Trophoblast cell (in vitro differentiated cells and primary cell): ENCODE results near the gene LRRC7.
"Not testable (repeated sequence)": the region's sequence is repeated elsewhere in the genome, so short reads cannot be mapped to it uniquely, and the experiment has no call there.

ENCODE experiments used
- DNase-seq, 2 donors: peaks; one replicate each; pipeline ENCODE4 v3.0.0-alpha.2; 2016
- H2AFZ ChIP-seq: 2 replicates; pipeline ENCODE4 v1.6.1; 2013; ENCODE audit warnings: low read length, moderate library complexity, mild to moderate bottlenecking; ENCODE audit not compliant: insufficient read depth, poor library complexity
- H2AK5ac ChIP-seq: 2 replicates; pipeline ENCODE4 v1.6.1; 2013; ENCODE audit warnings: mild to moderate bottlenecking, low read length
- H2BK120ac ChIP-seq: 2 replicates; pipeline ENCODE4 v1.6.1; 2013; ENCODE audit warnings: low read length, mild to moderate bottlenecking, moderate library complexity; ENCODE audit not compliant: insufficient read depth, poor library complexity
- H2BK12ac ChIP-seq: 2 replicates; pipeline ENCODE4 v1.6.1; 2013; ENCODE audit warnings: mild to moderate bottlenecking, low read length, moderate library complexity
- H2BK5ac ChIP-seq: 2 replicates; pipeline ENCODE4 v1.6.1; 2013; ENCODE audit warnings: low read length, low read depth, moderate library complexity, mild to moderate bottlenecking; ENCODE audit not compliant: poor library complexity
- H3K14ac ChIP-seq: 2 replicates; pipeline ENCODE4 v1.6.1; 2013; ENCODE audit warnings: mild to moderate bottlenecking, low read length
- H3K18ac ChIP-seq: 2 replicates; pipeline ENCODE4 v1.6.1; 2013; ENCODE audit warnings: mild to moderate bottlenecking, low read length
- H3K23ac ChIP-seq: 2 replicates; pipeline ENCODE4 v1.6.1; 2013; ENCODE audit warnings: low read length
- H3K27ac ChIP-seq: 2 replicates; pipeline ENCODE4 v1.5.1; 2013; ENCODE audit warnings: low read depth, mild to moderate bottlenecking, inconsistent platforms, low read length, moderate library complexity
- H3K27me3 ChIP-seq: 2 replicates; pipeline ENCODE4 v1.6.1; 2013; ENCODE audit warnings: inconsistent platforms, mild to moderate bottlenecking, low read length, moderate library complexity; ENCODE audit not compliant: insufficient read depth
- H3K36me3 ChIP-seq, 2 experiments: 1 replicate in 1 of 2; 2 replicates in 1 of 2; pipeline ENCODE4 v1.6.1; 2013; ENCODE audit warnings: low read length in 2 of 2, mild to moderate bottlenecking in 2 of 2, moderate library complexity in 1 of 2; ENCODE audit not compliant: insufficient read depth in 2 of 2, control insufficient read depth in 1 of 2
- H3K4ac ChIP-seq: 2 replicates; pipeline ENCODE4 v1.6.1; 2013; ENCODE audit warnings: low read depth, mild to moderate bottlenecking, low read length, moderate library complexity
- H3K4me1 ChIP-seq, 2 experiments: 1 replicate in 1 of 2; 2 replicates in 1 of 2; pipeline ENCODE4 v1.6.1; 2013; ENCODE audit warnings: low read length in 2 of 2, mild to moderate bottlenecking in 2 of 2, moderate library complexity in 1 of 2; ENCODE audit not compliant: insufficient read depth in 2 of 2, control insufficient read depth in 1 of 2
- H3K4me2 ChIP-seq: 2 replicates; pipeline ENCODE4 v1.6.1; 2013; ENCODE audit warnings: inconsistent platforms, mild to moderate bottlenecking, low read length, moderate library complexity
- H3K4me3 ChIP-seq: 2 replicates; pipeline ENCODE4 v1.5.1; 2013; ENCODE audit warnings: mild to moderate bottlenecking, low read depth, low read length, inconsistent platforms
- H3K79me1 ChIP-seq: one replicate; pipeline ENCODE4 v1.6.1; 2013; ENCODE audit warnings: low read length
- H3K79me2 ChIP-seq: 2 replicates; pipeline ENCODE4 v1.6.1; 2013; ENCODE audit warnings: low read length, mild to moderate bottlenecking; ENCODE audit not compliant: control insufficient read depth, insufficient read depth, poor library complexity
- H3K9ac ChIP-seq: 2 replicates; pipeline ENCODE4 v1.6.1; 2013; ENCODE audit warnings: mild to moderate bottlenecking, low read length
- H3K9me3 ChIP-seq: 2 replicates; pipeline ENCODE4 v1.6.1; 2013; ENCODE audit warnings: low read depth, mild to moderate bottlenecking, control low read depth, inconsistent platforms, low read length; ENCODE audit not compliant: insufficient read depth
- H4K12ac ChIP-seq: 2 replicates; pipeline ENCODE4 v1.6.1; 2013; ENCODE audit warnings: low read depth, mild to moderate bottlenecking, low read length, moderate library complexity
- H4K8ac ChIP-seq: 2 replicates; pipeline ENCODE4 v1.6.1; 2013; ENCODE audit warnings: low read depth, mild to moderate bottlenecking, low read length, moderate library complexity
- H4K91ac ChIP-seq: one replicate; pipeline ENCODE4 v1.6.1; 2013; ENCODE audit warnings: low read depth, mild to moderate bottlenecking, low read length, moderate library complexity
- WGBS: extraction: QIAGEN DNeasy Blood & Tissue Kit; methylation state at CpG from one replicate; pipeline ENCODE4 v1.1.7; 2013; ENCODE audit warnings: missing lambda C conversion rate; ENCODE audit not compliant: insufficient read length, insufficient coverage; ENCODE audit errors: extremely low coverage; 5-methylcytosine and 5-hydroxymethylcytosine counted together

The LRRC7 gene

DNA sequence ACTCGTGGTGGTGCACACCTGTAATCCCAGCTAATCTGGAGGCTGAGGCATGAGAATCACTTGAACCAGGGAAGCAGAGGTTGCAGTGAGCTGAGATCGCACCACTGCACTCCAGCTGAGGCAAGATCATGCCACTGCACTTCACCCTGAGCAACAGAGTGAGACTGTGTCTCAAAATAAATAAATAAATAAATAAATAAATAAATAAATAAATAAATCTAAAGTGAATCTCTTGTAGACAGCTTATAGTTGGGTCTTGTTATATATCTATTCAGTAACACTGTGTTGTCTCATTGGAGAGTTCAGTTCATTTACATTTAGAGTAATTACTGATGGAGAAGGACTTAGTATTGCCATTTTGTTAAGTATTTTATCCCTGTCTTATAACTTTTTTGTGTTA, 379.2 kb downstream of the LRRC7 start:
- Histone ChIP-seq H2AK5ac (no peak overlapping the region), H2BK12ac (no peak overlapping the region), H3K14ac (no peak overlapping the region), H4K8ac (no peak overlapping the region), H4K91ac (no peak overlapping the region), H3K4me3 (no peak overlapping the region), H2BK5ac (no peak overlapping the region), H2AFZ (no peak overlapping the region), H3K18ac (no peak overlapping the region), H3K79me1 (no peaks in the 10 kb centered on the region), H3K36me3 (no peaks in the 10 kb centered on the region), H3K9me3 (no peaks in the 10 kb centered on the region), H3K4me1 (no peaks in the 10 kb centered on the region), H2BK120ac (no peak overlapping the region), H3K27ac (no peak overlapping the region), H3K27me3 (no peaks in the 10 kb centered on the region), H3K9ac (no peak overlapping the region), H3K79me2 (no peaks in the 10 kb centered on the region), H4K12ac (no peak overlapping the region), H3K4me2 (no peak overlapping the region), H3K23ac (no peak overlapping the region), H3K4ac (no peak overlapping the region)
- DNase-seq: no peak
- whole genome bisulfite sequencing: no CpG with 5 or more reads among the region's 2 CpGs

DNA sequence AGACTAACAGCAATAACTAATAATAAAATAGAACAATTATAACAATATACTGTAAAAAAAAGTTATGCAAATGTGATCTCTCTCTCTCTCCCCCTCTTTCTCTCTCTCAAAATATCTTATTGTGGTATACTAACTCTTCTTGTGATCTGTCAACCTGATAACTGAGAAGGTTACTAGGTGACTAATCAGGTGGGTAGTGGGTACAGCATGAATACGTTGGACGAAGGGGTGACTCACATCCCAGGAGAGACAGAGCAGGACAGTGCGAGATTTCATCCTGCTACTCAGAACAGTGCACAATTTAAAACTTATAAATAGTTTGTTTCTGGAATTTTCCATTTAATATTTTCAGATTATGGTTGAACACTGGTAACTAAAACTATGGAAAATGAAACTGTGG, 380.1 kb downstream of the LRRC7 start:
- Histone ChIP-seq H3K27ac (no peak overlapping the region), H4K12ac (no peak overlapping the region), H2BK5ac (no peak overlapping the region), H2BK12ac (no peak overlapping the region), H3K9ac (no peak overlapping the region), H3K4me3 (no peak overlapping the region), H3K36me3 (no peaks in the 10 kb centered on the region), H2AK5ac (no peak overlapping the region), H3K9me3 (no peaks in the 10 kb centered on the region), H4K91ac (no peak overlapping the region), H2BK120ac (no peak overlapping the region), H3K79me2 (no peaks in the 10 kb centered on the region), H3K14ac (no peak overlapping the region), H2AFZ (no peak overlapping the region), H3K79me1 (no peaks in the 10 kb centered on the region), H3K4me1 (no peaks in the 10 kb centered on the region), H3K23ac (no peak overlapping the region), H3K4ac (no peak overlapping the region), H4K8ac (no peak overlapping the region), H3K4me2 (no peak overlapping the region), H3K18ac (no peak overlapping the region), H3K27me3 (no peaks in the 10 kb centered on the region)
- WGBS: no CpG with 5 or more reads among the region's 3 CpGs
- no peak for DNase-seq

DNA sequence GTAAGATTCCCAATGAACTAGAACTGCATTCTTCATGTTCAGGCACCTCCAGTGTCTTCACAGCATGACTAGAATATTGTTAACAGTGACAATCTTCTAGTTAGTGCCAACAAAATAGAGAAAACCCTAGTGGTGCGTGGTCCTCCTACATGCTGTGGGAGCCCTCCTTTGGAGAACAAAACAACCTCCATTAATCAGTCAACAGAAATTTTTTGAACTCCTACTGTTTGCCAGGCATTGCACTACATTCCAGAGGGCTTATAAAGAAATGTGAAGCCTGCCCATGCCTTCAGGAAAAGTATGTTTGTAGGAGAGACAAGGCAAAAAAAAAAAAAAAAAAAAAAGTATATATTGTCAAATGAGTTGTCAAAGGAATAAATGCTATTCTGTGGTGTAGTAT, 385.0 kb downstream of the LRRC7 start:
- Histone ChIP-seq H2AFZ (no peak overlapping the region), H3K4me1 (no peaks in the 10 kb centered on the region), H3K9me3 (no peaks in the 10 kb centered on the region), H2BK120ac (no peak overlapping the region), H3K79me1 (no peaks in the 10 kb centered on the region), H3K4me3 (no peak overlapping the region), H3K23ac (no peak overlapping the region), H4K8ac (no peak overlapping the region), H3K9ac (no peak overlapping the region), H2BK12ac (no peak overlapping the region), H4K91ac (no peak overlapping the region), H3K36me3 (no peaks in the 10 kb centered on the region), H2BK5ac (no peak overlapping the region), H3K4ac (no peak overlapping the region), H3K27ac (no peak overlapping the region), H2AK5ac (no peak overlapping the region), H3K14ac (no peak overlapping the region), H4K12ac (no peak overlapping the region), H3K27me3 (no peaks in the 10 kb centered on the region), H3K18ac (no peak overlapping the region), H3K79me2 (no peaks in the 10 kb centered on the region), H3K4me2 (no peak overlapping the region)
- no peak for DNase-seq
- no CpG with 5 or more reads among the region's 1 CpG for WGBS

DNA sequence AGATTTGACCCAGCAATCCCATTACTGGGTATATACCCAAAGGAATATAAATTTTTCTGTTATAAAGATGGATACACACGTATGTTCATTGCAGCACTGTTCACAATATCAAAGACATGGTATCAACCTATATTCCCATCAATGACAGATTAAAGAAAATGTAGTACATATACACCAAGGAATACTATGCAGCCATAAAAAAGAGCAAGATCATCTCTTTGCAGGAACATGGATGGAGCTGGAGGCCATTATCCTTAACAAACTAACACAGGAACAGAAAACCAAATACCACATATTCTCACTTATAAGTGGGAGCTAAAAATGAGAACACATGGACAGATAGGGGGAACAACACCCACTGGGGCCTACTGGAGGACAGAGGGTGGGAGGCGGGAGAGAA, 394.7 kb downstream of the LRRC7 start:
- not testable (repeated sequence) for H3K79me1 ChIP-seq, H2AFZ ChIP-seq, H3K9me3 ChIP-seq, H3K27me3 ChIP-seq, H3K4me1 ChIP-seq, H3K4me3 ChIP-seq, H3K9ac ChIP-seq, H4K91ac ChIP-seq, H4K8ac ChIP-seq, H3K14ac ChIP-seq, H3K4me2 ChIP-seq, H3K36me3 ChIP-seq, H2BK12ac ChIP-seq, H2BK120ac ChIP-seq, H3K4ac ChIP-seq, H3K18ac ChIP-seq, H3K79me2 ChIP-seq, H2BK5ac ChIP-seq, H2AK5ac ChIP-seq, H4K12ac ChIP-seq, H3K27ac ChIP-seq, DNase-seq, H3K23ac ChIP-seq
- WGBS: no CpG with 5 or more reads among the region's 2 CpGs
